Measurements from ENCODE around the gene TSPEAR.
"Not testable (repeated sequence)": the region's sequence is repeated elsewhere in the genome, so short reads cannot be mapped to it uniquely, and the experiment has no call there.

The TSPEAR gene

GRCh38 chr21:44567481-44568171, 143.7 kb downstream of the TSPEAR start:
- DNase-seq (ENCODE audit: low spot score), result no peak
- ChIA-PET POLR2A (ENCODE audit: low non-redundant PET) (no interaction called here), CTCF (no interaction called here)
- no peak overlapping the region for H3K27ac ChIP-seq
- TF ChIP-seq, protein P1, sequence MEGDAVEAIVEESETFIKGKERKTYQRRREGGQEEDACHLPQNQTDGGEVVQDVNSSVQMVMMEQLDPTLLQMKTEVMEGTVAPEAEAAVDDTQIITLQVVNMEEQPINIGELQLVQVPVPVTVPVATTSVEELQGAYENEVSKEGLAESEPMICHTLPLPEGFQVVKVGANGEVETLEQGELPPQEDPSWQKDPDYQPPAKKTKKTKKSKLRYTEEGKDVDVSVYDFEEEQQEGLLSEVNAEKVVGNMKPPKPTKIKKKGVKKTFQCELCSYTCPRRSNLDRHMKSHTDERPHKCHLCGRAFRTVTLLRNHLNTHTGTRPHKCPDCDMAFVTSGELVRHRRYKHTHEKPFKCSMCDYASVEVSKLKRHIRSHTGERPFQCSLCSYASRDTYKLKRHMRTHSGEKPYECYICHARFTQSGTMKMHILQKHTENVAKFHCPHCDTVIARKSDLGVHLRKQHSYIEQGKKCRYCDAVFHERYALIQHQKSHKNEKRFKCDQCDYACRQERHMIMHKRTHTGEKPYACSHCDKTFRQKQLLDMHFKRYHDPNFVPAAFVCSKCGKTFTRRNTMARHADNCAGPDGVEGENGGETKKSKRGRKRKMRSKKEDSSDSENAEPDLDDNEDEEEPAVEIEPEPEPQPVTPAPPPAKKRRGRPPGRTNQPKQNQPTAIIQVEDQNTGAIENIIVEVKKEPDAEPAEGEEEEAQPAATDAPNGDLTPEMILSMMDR (conservative IDR thresholded peaks at IDR 0.05; ENCODE audit: low read depth), result no peak

- no peak overlapping the region for H3K27ac ChIP-seq
- TF ChIP-seq, protein P1 (conservative IDR thresholded peaks at IDR 0.05; ENCODE audit: low read depth), result no peak
- POLR2A ChIA-PET (ENCODE audit: low non-redundant PET), result no interaction called here
- CTCF ChIA-PET, result no interaction called here
- no peak for DNase-seq (ENCODE audit: low spot score)
Observed at GRCh38 chr21:44566403-44566802, 145.0 kb downstream of the TSPEAR start.

GRCh38 chr21:44564886-44565598, 146.3 kb downstream of the TSPEAR start:
- ChIA-PET CTCF (no interaction called here), POLR2A (ENCODE audit: low non-redundant PET) (no interaction called here)
- no peak overlapping the region for H3K27ac ChIP-seq
- TF ChIP-seq, protein P1 (conservative IDR thresholded peaks at IDR 0.05; ENCODE audit: low read depth), result no peak
- DNase-seq (ENCODE audit: low spot score), result no peak

GRCh38 chr21:44564099-44564498, 147.3 kb downstream of the TSPEAR start:
- no peak overlapping the region for H3K27ac ChIP-seq
- CTCF ChIA-PET, result no interaction called here
- TF ChIP-seq, protein P1 (conservative IDR thresholded peaks at IDR 0.05; ENCODE audit: low read depth), result no peak
- no peak for DNase-seq (ENCODE audit: low spot score)
- POLR2A ChIA-PET (ENCODE audit: low non-redundant PET), result no interaction called here

DNA sequence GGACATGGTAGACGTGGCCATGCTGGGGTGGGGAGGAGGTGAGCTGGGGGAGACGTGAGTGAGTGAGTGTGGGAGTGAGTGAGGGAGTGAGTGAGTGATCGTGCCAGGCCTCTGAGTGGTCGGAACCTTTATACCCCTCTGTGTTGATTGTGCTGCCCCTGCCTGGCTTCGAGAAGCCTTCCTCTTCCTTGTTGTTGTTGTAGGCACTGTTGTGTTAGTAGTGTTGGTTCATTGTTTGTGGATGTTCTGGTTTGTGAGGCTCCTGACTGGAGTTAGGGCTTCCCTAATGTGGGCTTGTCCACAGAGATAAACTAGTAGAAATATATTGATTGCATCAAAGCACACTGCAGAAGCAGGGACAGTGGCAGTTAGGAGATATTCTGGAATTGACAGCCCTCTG, 152.7 kb downstream of the TSPEAR start, which contains the start of gene KRTAP10-3:
TSS of gene KRTAP10-3 (minus strand) at position 101 of the 400 bp plus-strand sequence. CDS start at position 21, 80 bp downstream.
- CTCF ChIA-PET, result interaction anchor here (0.7 kb wide), 1 partner anchor 44 kb away, joined by 3 read pairs; no protein-coding TSS in a partner anchor
- POLR2A ChIA-PET (ENCODE audit: low non-redundant PET), result no interaction called here
- H3K27ac ChIP-seq, result no peak within 1 kb of the TSS
- no peak for DNase-seq (ENCODE audit: low spot score)
- TF ChIP-seq, protein P1 (conservative IDR thresholded peaks at IDR 0.05; ENCODE audit: low read depth), result no peak

GRCh38 chr21:44558329-44558675, 153.1 kb downstream of the TSPEAR start:
- POLR2A ChIA-PET (ENCODE audit: low non-redundant PET); DNase-seq (ENCODE audit: low spot score); H3K27ac ChIP-seq: not testable (repeated sequence)
- CTCF ChIA-PET, result interaction anchor here (0.7 kb wide), 1 partner anchor 44 kb away, joined by 3 read pairs; no protein-coding TSS in a partner anchor
